H1 (cell line): ENCODE data around the gene RPS28. TPM values are rescaled to one million over a fixed set of nuclear protein-coding genes. Genes with fewer than 3 reads are reported as not detected.

Source experiments
- CTCF ChIA-PET: fragments of 300-600 bp; sonication (Branson Sonifier 250); formaldehyde crosslinking; loops from one replicate; lab custom pipeline; 2021; ENCODE audit not compliant: partially characterized antibody; lab: Charles Lee
- POLR2A ChIA-PET: fragments of 300-600 bp; sonication (Branson Sonifier 250); formaldehyde crosslinking; loops from one replicate; lab custom pipeline; 2021; ENCODE audit warnings: inconsistent platforms; ENCODE audit not compliant: partially characterized antibody; lab: Charles Lee
- DNase-seq, 2 experiments: peaks; one replicate each; pipeline versions ENCODE4 v3.0.0 to v3.0.0-alpha.2; 2010 to 2022; ENCODE audit warnings: low spot score in 2 of 2, low read depth in 1 of 2, mixed read lengths in 1 of 2
- FAIRE-seq: peaks from 2 replicates; lab custom pipeline; 2011; peaks lifted over from hg19 to GRCh38; lab: Jason Lieb, UNC
- H2AFZ ChIP-seq: 2 replicates; pipeline ENCODE4 v1.8.1; 2012; ENCODE audit warnings: low read length, inconsistent platforms
- H2AK5ac ChIP-seq: 2 replicates; pipeline ENCODE4 v1.6.1; 2013; ENCODE audit warnings: low read depth, low read length
- H2BK120ac ChIP-seq: replicated peaks from 2 replicates; pipeline ENCODE3; 2013; ENCODE audit warnings: low read depth, low read length, inconsistent platforms
- H2BK12ac ChIP-seq: 2 replicates; pipeline ENCODE4 v1.6.1; 2013; ENCODE audit warnings: low read depth, low read length
- H2BK15ac ChIP-seq: 2 replicates; pipeline ENCODE4 v1.6.1; 2013; ENCODE audit warnings: low read length
- H2BK20ac ChIP-seq: 2 replicates; pipeline ENCODE4 v1.6.1; 2013; ENCODE audit warnings: low read length
- H2BK5ac ChIP-seq: 2 replicates; pipeline ENCODE4 v1.6.1; 2013; ENCODE audit warnings: low read depth, low read length
- H3K14ac ChIP-seq: 2 replicates; pipeline ENCODE4 v1.6.1; 2013; ENCODE audit warnings: inconsistent platforms; ENCODE audit not compliant: insufficient read length
- H3K18ac ChIP-seq: 2 replicates; pipeline ENCODE4 v1.6.1; 2013; ENCODE audit warnings: low read length; ENCODE audit errors: extremely low read depth
- H3K23ac ChIP-seq: 2 replicates; pipeline ENCODE4 v1.6.1; 2013; ENCODE audit warnings: inconsistent platforms; ENCODE audit not compliant: insufficient read length
- H3K23me2 ChIP-seq: 2 replicates; pipeline ENCODE4 v1.6.1; 2013; ENCODE audit warnings: low read depth, low read length
- H3K27ac ChIP-seq: 2 replicates; pipeline ENCODE4 v1.6.1; 2011; ENCODE audit warnings: low read depth, low read length, inconsistent platforms
- H3K27me3 ChIP-seq, 4 experiments: replicated peaks in 1 of 4; 1 replicate in 1 of 4; 2 replicates in 3 of 4; pipeline versions ENCODE4 v1.6.1 to v1.8.1; 2011 to 2013; ENCODE audit warnings: low read length in 3 of 4, mild to moderate bottlenecking in 3 of 4, inconsistent platforms in 2 of 4, mixed read lengths in 2 of 4, moderate library complexity in 1 of 4; ENCODE audit not compliant: control insufficient read depth in 3 of 4, insufficient read depth in 3 of 4; ENCODE audit errors: extremely low read depth in 1 of 4
- H3K36me3 ChIP-seq, 4 experiments: 2 replicates each; pipeline versions ENCODE4 v1.6.1 to v1.8.1; 2011 to 2013; ENCODE audit warnings: mild to moderate bottlenecking in 4 of 4, low read length in 3 of 4, moderate library complexity in 2 of 4, control low read depth in 1 of 4, inconsistent platforms in 1 of 4; ENCODE audit not compliant: insufficient read depth in 4 of 4, control insufficient read depth in 2 of 4
- H3K4ac ChIP-seq: replicated peaks from 2 replicates; pipeline ENCODE3; 2013; ENCODE audit warnings: low read length, low read depth, mixed read lengths, inconsistent platforms; ENCODE audit not compliant: insufficient read length
- H3K4me1 ChIP-seq, 4 experiments: replicated peaks in 1 of 4; 1 replicate in 1 of 4; 2 replicates in 3 of 4; pipeline versions ENCODE4 v1.6.1 to v1.8.1; 2011 to 2013; ENCODE audit warnings: low read length in 3 of 4, inconsistent platforms in 2 of 4, mixed read lengths in 1 of 4; ENCODE audit not compliant: insufficient read depth in 4 of 4, control insufficient read depth in 3 of 4
- H3K4me2 ChIP-seq, 2 experiments: 2 replicates each; pipeline versions ENCODE4 v1.6.1 to v1.8.1; 2011 to 2013; ENCODE audit warnings: low read depth in 2 of 2, low read length in 2 of 2, control low read depth in 1 of 2, inconsistent platforms in 1 of 2, mild to moderate bottlenecking in 1 of 2; ENCODE audit not compliant: insufficient read depth in 1 of 2
- H3K4me3 ChIP-seq, 4 experiments: fragments of 200-600, 300-600 bp in 1 of 4; sonication (generic), shearing (Covaris generic), sonication (Bioruptor Twin) in 1 of 4; 2 replicates each; pipeline versions ENCODE4 v1.5.1 to v1.8.1; 2011 to 2016; ENCODE audit warnings: low read length in 4 of 4, low read depth in 3 of 4, control low read depth in 2 of 4, inconsistent platforms in 2 of 4, mild to moderate bottlenecking in 2 of 4, mixed read lengths in 1 of 4, moderate library complexity in 1 of 4; ENCODE audit not compliant: insufficient read depth in 2 of 4; ENCODE audit errors: extremely low read depth in 1 of 4
- H3K56ac ChIP-seq: replicated peaks from 2 replicates; pipeline ENCODE3; 2013; ENCODE audit warnings: low read depth, mild to moderate bottlenecking, mixed read lengths, low read length, inconsistent platforms; ENCODE audit not compliant: insufficient read length
- H3K79me1 ChIP-seq: 2 replicates; pipeline ENCODE4 v1.6.1; 2013; ENCODE audit warnings: low read depth, low read length, control low read depth
- H3K79me2 ChIP-seq, 2 experiments: 2 replicates each; pipeline versions ENCODE4 v1.6.1 to v1.8.1; 2012 to 2013; ENCODE audit warnings: low read length in 2 of 2, mild to moderate bottlenecking in 2 of 2, inconsistent platforms in 1 of 2; ENCODE audit not compliant: insufficient read depth in 2 of 2, control insufficient read depth in 1 of 2
- H3K9ac ChIP-seq, 4 experiments: replicated peaks in 1 of 4; 1 replicate in 1 of 4; 2 replicates in 3 of 4; pipeline versions ENCODE4 v1.6.1 to v1.8.1; 2011 to 2013; ENCODE audit warnings: low read depth in 3 of 4, low read length in 3 of 4, control low read depth in 2 of 4, mild to moderate bottlenecking in 2 of 4, moderate library complexity in 2 of 4, inconsistent platforms in 1 of 4; ENCODE audit errors: extremely low read depth in 1 of 4
- H3K9me3 ChIP-seq, 2 experiments: 2 replicates each; pipeline versions ENCODE4 v1.6.1 to v1.8.1; 2012 to 2013; ENCODE audit warnings: mild to moderate bottlenecking in 2 of 2, moderate library complexity in 2 of 2, control low read depth in 1 of 2, inconsistent platforms in 1 of 2, low read depth in 1 of 2, low read length in 1 of 2, mixed read lengths in 1 of 2; ENCODE audit not compliant: insufficient read depth in 2 of 2
- H4K20me1 ChIP-seq, 2 experiments: replicated peaks in 1 of 2; 2 replicates each; pipeline versions ENCODE3 to v1.8.1; 2011 to 2013; ENCODE audit warnings: inconsistent platforms in 2 of 2, low read length in 2 of 2, mild to moderate bottlenecking in 1 of 2; ENCODE audit not compliant: insufficient read depth in 2 of 2, control insufficient read depth in 1 of 2
- H4K5ac ChIP-seq: 2 replicates; pipeline ENCODE4 v1.6.1; 2013; ENCODE audit warnings: low read length, low read depth, mixed read lengths, inconsistent platforms; ENCODE audit not compliant: insufficient read length
- H4K8ac ChIP-seq: 2 replicates; pipeline ENCODE4 v1.8.0; 2013; ENCODE audit warnings: mild to moderate bottlenecking, moderate library complexity, low read length, inconsistent platforms; ENCODE audit not compliant: insufficient read depth; ENCODE audit errors: extremely low read depth
- H4K91ac ChIP-seq: replicated peaks from 2 replicates; pipeline ENCODE3; 2013; ENCODE audit warnings: low read length, mixed read lengths, inconsistent platforms; ENCODE audit not compliant: insufficient read length
- BCL11A ChIP-seq, 2 experiments: IDR thresholded peaks; one replicate each; pipeline ENCODE4 v1.6.1; 2011; ENCODE audit warnings: low read depth in 2 of 2, low read length in 2 of 2, mild to moderate bottlenecking in 2 of 2
- CBX8 ChIP-seq: fragments of 300-800, 300-1000 bp; sonication (generic); IDR thresholded peaks from 2 replicates; pipeline ENCODE4 v1.7.1; 2016; ENCODE audit warnings: low read depth, low read length, borderline replicate concordance
- CHD1 ChIP-seq: IDR thresholded peaks from 2 replicates; pipeline ENCODE4 v1.6.1; 2012; ENCODE audit warnings: low read depth, low read length, improper control_type of control experiment
- E2F6 ChIP-seq: IDR thresholded peaks from 2 replicates; pipeline ENCODE4 v1.6.1; 2012; ENCODE audit warnings: inconsistent platforms
- JUND ChIP-seq: IDR thresholded peaks from 2 replicates; pipeline ENCODE4 v1.6.1; 2011; ENCODE audit warnings: mild to moderate bottlenecking, improper control_type of control experiment, low read length
- KDM1A ChIP-seq: fragments of 200-600, 300-600 bp; sonication (generic); IDR thresholded peaks from 2 replicates; pipeline ENCODE4 v1.7.1; 2016; ENCODE audit warnings: mild to moderate bottlenecking, low read length, borderline replicate concordance
- NANOG ChIP-seq: IDR thresholded peaks from 2 replicates; pipeline ENCODE4 v1.6.1; 2011; ENCODE audit warnings: low read length, low read depth, mild to moderate bottlenecking, inconsistent platforms; ENCODE audit not compliant: insufficient read depth, poor library complexity, severe bottlenecking
- SIRT6 ChIP-seq: IDR thresholded peaks from one replicate; pipeline ENCODE4 v1.7.1; 2012; ENCODE audit warnings: low read length, inconsistent platforms
- WGBS, 2 experiments: shearing (Covaris generic) in 1 of 2; methylation state at CpG; one replicate each; pipeline versions ENCODE4 v1.1.6 to v1.1.7; 2013 to 2015; ENCODE audit warnings: low lambda C conversion rate in 2 of 2, mixed read lengths in 2 of 2, inconsistent platforms in 1 of 2, low coverage in 1 of 2, missing lambda C conversion rate in 1 of 2; ENCODE audit not compliant: insufficient replicate concordance in 2 of 2, insufficient coverage in 1 of 2, insufficient read length in 1 of 2; ENCODE audit errors: extremely low coverage in 1 of 2, missing lambda C conversion rate in 1 of 2; 5-methylcytosine and 5-hydroxymethylcytosine counted together
- polyA plus RNA-seq, 7 experiments: library from polyadenylated mRNA; depleted of rRNA in 3 of 7; stranded (reverse) in 5 of 7; unstranded in 2 of 7; fragments of >200 nt in 5 of 7; fragments of 200-250 nt in 2 of 7; gene quantifications; 1 replicate in 5 of 7; 2 replicates in 1 of 7; 4 replicates in 1 of 7; pipeline versions ENCODE4 v1.2.1 to v1.2.3, GENCODE V29; 2011 to 2013; ENCODE audit warnings: missing spikeins in 2 of 7, mixed read lengths in 2 of 7
- total RNA-seq: library from RNA; stranded (reverse); fragmentation: NEBNext Ultra II Directional; extraction: Animal tissue kit (Norgen Biotek cat#: 25700); gene quantifications from 2 replicates; pipeline ENCODE4 v1.2.1, GENCODE V29; 2021

The RPS28 gene
- total and polyA plus RNA-seq, 2 of the 8 experiments (the other 6 are each of a cell fraction or from before 2014, with no cell fraction given): 1,241 to 1,699 TPM

GRCh38 chr19:8306235-8307054 lies 14.9 kb upstream of the RPS28 start:
- Histone ChIP-seq H3K4me3 (peak overlapping the region in 1 of 4 experiments; percentile 81; a peak in 1 of 8 replicates), H3K23me2 (peaks cover 8% of the 10 kb centered on the region), H3K18ac (no peak overlapping the region), H2AFZ (no peak overlapping the region), H3K79me2 (peaks cover 0 to 7% of the 10 kb centered on the region in 2 experiments; a peak in 2 of 4 replicates), H3K56ac (no peak overlapping the region), H2BK12ac (no peak overlapping the region), H3K27ac (no peak overlapping the region), H2BK15ac (no peak overlapping the region), H3K27me3 (no peaks in the 10 kb centered on the region), H3K4ac (no peak overlapping the region), H3K9ac (no peak overlapping the region; a peak in 1 of 7 replicates), H4K20me1 (peaks cover 0 to 4% of the 10 kb centered on the region in 2 experiments), H2AK5ac (no peak overlapping the region), H3K4me2 (peak overlapping the region; percentile 11 to 89; a peak in 2 of 4 replicates), H3K9me3 (no peaks in the 10 kb centered on the region), H4K5ac (no peak overlapping the region), H3K79me1 (peaks cover 7% of the 10 kb centered on the region), H3K23ac (no peak overlapping the region), H3K14ac (no peak overlapping the region), H4K91ac (no peak overlapping the region), H3K4me1 (peaks cover 0 to 15% (median 7%) of the 10 kb centered on the region in 4 experiments; a peak in 6 of 7 replicates), H4K8ac (no peak overlapping the region; the same call in 1 of the 2 replicates), H2BK20ac (no peak overlapping the region), H2BK120ac (no peak overlapping the region), H2BK5ac (no peak overlapping the region), H3K36me3 (peaks cover 4 to 14% (median 9%) of the 10 kb centered on the region in 4 experiments; a peak in 5 of 8 replicates)
- peak in 1 of 2 experiments; percentile 43 for DNase-seq
- ChIA-PET CTCF (interaction anchor here (0.6 to 1.7 kb wide), 5 partner anchors 11 to 140 kb away, joined by 4 to 5 read pairs (median 4); no protein-coding TSS in a partner anchor), POLR2A (interaction anchor here (0.5 to 25.3 kb wide), 11 partner anchors 23 to 382 kb away, joined by 3 to 583 read pairs (median 3); partner anchors contain the start of genes NDUFA7 and RPS28)
- TF ChIP-seq SIRT6 (no peak), KDM1A (no peak), E2F6 (no peak), CHD1 (no peak), NANOG (no peak), JUND (no peak), BCL11A (IDR thresholded peaks at IDR 0.05; ENCODE audit: low read depth in 2 of 2, low read length in 2 of 2) (no peak), CBX8 (no peak)
- no peak for FAIRE-seq
- 97% methylated on average over 17 of the region's 17 CpGs; no CpG with 5 or more reads in 1 of the 2 experiments for WGBS, 2 experiments
